Stimulated activated naive CD8-positive, alpha-beta T cell treated with anti-CD3 and anti-CD28 coated beads, Interleukin-15, Interleukin-2, amounts not matched to agents 100 U/mL and 50 U/mL, for 24 hours (primary cell): ENCODE data around the gene PALD1.

Experiments
- ATAC-seq: fragments of 150-1000 bp; cut with Tn5 transposase; one replicate; pipeline ENCODE4 v1.10.0; 2021
- DNase-seq: peaks from one replicate; pipeline ENCODE4 v3.0.0; 2021

The PALD1 gene

DNA sequence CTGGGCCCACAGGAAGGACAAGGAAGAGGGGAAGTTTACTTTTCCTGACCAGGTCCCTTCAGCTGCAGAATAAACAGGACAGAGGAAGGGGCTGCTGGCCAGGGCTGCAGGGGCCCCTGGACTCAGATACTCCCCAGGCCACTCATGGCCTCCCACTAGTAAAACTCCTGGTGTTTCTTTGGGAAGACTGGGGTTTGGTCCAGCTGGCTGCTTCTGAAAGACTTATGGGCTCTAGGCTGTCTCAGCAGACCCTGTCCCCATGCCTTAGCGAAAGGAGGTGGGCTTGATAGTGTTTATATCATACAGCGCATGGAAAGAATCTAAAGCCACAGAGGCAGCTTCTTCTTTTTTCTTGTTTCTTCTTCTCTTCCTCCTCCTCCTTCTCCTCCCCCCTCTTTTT is 56.4 kb downstream of the PALD1 start:
- ATAC-seq (no peak), DNase-seq (no peak)

DNA sequence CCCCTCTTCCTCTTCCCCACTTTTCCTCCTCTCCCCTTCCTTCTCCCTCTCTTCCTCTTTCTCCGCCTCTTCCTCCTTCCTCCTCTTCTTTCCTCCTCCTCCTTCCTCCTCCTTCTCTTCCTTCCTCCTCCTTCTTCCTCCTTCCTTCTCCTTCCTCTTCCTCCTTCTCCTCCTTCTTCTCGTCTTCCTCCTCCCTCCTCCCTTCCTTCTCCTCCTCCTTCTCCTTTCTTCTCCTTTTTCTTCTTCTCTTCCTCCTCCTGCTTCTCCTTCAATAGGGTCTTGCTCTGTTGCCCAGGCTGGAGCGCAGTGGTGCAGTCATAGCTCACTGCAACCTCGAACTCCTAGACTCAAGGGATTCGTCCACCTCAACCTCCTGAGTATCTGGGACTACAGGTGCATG is 56.9 kb downstream of the PALD1 start:
- DNase-seq (no peak), ATAC-seq (no peak)

- ATAC-seq (no peak), DNase-seq (no peak)
These were observed 57.8 kb downstream of the PALD1 start for GRCh38 chr10:70536196-70536861.

DNA sequence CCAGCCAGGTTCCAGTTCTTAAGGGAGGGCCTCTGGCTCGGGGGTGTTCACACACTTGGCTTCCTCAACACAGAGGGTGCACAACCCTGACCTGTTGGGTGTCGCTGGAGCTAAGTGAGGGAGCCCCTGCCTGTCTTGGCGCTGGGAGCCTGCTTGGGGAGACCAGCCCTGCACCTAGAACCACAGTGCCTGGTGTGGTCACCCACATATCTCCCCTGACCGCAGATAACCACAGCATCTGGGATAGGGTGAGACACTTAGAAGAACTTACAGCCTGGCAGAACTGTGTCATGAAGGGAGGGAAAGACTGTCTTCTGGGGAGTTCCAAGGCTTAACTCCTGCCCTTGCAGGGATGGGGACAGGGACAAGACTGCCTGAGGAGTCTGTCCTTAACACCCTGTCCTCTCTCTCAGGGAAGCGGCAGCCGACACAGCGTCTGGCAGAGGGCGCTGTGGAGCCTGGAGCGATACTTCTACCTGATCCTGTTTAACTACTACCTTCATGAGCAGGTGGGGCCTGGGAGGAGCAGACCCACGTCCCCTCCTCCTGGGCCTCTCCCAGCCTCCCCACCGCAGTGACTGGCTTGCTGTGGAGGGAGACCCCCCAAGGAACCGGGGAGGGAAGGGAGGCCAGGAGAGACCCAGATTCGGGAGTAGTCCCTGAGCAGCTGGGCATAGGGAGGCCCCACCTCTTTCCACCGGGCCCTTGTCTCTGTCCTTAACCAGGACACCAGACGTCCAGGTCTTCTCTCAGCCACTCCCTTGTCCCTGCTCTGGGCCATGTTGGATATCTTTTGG is 59.0 kb downstream of the PALD1 start:
- DNase-seq, result peak; percentile 41
- ATAC-seq, result peak; percentile 8

GRCh38 chr10:70538195-70538520 is 59.6 kb downstream of the PALD1 start:
- ATAC-seq, result no peak
- no peak for DNase-seq

GRCh38 chr10:70538731-70539338 is 60.3 kb downstream of the PALD1 start:
- DNase-seq, result no peak
- ATAC-seq, result no peak

DNA sequence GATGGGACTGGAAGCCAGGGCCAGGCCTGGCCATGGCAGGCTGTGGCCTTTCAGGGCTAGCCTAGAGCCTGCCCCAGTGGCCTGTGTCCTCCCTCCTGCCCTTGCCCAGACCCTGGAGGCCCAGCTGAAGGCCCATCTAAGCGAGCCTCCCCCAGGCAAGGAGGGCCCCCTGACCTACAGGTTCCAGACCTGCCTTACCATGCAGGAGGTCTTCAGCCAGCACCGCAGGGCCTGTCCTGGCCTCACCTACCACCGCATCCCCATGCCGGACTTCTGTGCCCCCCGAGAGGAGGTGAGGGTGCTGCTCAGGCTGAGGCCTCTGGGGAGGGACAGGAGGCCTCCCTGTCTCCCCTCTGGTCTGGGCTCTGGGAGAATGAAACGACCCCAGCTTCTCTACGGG is 60.9 kb downstream of the PALD1 start:
- ATAC-seq (peak; percentile 6), DNase-seq (no peak)

DNA sequence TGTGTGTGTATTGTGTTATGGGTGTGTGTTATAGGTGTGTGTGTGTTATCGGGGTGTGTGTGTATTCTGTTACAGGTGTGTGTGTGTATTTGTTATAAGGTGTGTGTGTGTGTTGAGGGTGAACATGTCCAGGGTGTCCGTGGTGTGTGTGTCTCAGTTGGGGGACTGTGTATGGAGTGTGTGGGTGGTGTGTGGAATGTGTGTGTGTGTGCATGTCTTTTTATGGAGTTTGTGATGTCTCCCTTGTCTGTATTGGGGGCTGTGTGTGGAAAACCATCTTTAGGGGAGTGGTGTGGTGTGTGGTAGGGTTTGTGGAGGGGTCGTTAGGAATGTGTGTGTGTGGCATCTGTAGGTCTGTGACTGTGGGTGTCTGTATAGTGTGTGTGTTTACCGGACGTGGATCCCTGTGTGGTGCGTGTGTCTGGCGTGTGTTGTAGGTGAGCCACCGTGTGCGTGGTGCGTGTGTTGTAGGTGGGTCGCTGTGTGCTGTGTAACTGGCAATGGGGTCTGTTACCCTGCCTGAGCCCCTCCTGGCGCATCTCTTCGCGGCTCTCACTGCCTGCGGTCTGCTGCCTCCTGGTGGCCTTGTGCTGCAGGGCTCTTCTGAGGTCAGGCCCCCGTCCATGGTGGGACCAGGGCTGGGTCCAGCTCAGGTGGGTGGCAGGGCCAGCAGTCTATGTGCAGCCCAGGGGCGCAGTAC is 61.7 kb downstream of the PALD1 start:
- ATAC-seq (no peak), DNase-seq (peak; percentile 46)

- no peak for ATAC-seq
- DNase-seq, result no peak
These were observed 62.3 kb downstream of the PALD1 start for GRCh38 chr10:70540789-70541360.

DNA sequence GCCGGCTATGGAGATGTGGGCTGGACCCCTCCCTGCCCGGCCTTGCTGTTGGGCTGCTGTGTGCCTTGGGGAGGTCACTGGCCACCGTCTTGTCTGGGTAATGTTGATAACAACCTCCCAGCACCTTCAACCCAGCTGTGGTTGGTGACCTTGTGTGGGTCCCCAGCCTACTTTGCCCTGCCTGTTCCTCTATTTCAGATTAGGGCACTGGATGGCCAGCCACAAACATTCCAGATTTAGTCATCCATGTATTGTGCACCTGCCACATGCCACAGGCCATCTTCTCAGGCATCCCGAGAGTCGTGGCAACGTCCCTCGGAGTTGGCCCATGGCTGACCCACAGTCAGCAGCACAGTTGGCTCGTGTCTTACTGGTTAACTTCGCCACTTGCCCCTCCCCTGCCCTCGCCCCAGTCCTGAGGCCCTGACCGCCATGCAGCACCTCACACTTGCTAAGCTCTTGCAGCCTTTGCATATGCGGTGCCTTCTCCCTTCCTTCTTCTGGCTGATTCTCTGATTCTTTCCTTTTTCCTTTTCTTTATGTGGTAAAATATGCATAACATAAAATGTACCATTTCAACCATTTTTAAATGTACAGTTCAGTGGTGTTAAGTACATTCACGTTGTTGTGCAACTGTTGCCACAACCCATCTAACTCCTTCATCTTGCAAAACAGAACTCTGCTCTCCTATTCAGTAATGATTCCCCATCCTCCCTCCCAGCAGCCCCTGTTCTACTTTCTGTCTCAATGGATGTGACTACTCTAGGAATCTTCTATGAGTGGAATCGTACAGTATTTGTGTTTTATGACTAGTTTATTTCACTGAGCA is 63.4 kb downstream of the PALD1 start:
- ATAC-seq (no peak), DNase-seq (no peak)

- ATAC-seq, result no peak
- no peak for DNase-seq
These were observed 64.0 kb downstream of the PALD1 start for GRCh38 chr10:70542565-70542938.

- DNase-seq (no peak), ATAC-seq (no peak)
These were observed 65.3 kb downstream of the PALD1 start for GRCh38 chr10:70543911-70544310.

DNA sequence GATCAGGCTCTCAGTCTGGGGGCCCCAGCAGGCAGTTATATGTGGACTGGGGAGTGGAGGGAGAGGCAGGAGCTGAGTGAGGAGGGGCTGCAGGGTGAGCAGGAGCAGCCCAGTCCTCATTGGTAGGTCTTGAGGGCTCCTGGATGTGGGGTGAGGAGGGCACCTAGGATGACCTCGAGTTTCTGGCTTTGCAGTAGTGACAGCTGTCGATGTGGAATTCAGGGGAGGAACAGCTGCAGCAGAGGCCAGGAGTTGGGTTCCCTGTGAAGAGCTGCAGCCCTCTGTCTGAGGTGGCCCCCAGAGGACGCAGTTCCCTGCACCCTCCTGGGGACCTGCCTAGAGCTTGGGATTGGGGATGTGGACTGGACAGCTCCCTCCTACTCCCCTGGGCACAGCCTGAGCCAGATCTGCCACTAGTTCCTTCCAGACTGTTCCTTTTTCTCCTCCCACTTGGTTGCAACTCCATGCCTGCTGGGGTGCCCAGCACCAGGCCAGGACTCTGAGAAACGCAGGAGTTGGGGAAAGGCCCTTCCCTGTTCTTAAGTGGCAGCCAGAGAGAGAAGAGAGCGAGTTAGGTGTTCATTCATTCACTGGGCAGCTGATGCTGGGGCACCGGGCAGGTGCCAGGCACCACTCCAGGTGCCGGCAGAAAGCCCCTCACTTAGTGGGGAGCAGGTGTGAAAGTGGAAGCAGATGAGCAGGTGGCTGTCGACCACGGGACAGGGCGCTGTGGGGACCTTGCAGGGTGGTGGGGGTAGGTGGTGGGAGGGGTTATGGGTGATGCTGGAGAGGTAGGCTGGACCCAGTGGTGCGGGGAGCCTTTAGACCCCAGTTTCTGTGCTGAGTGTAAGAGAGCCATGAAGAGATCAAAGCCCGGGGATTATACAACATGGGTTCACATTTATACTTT is 66.1 kb downstream of the PALD1 start:
- no peak for ATAC-seq

DNA sequence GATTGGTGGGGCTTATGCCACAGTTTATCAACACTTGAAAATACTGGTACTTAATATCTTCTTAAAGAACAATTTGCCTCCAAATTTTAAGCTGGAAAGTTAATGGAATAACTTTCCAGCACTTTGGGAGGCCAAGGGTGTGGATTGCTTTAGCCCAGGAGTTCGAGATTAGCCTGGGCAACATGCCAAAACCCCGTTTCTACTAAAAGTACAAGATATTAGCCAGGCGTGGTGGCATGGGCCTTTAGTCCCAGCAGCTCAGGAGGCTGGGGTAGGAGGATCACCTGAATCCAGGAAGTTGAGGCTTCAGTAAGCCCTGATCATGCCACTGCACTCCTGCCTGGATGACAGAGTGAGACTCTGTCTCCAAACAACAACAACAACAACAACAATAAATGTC is 68.0 kb downstream of the PALD1 start:
- no peak for ATAC-seq
- DNase-seq, result no peak

More for the DNA sequence above, 66.1 kb downstream of the PALD1 start:
- DNase-seq, result no peak

DNA sequence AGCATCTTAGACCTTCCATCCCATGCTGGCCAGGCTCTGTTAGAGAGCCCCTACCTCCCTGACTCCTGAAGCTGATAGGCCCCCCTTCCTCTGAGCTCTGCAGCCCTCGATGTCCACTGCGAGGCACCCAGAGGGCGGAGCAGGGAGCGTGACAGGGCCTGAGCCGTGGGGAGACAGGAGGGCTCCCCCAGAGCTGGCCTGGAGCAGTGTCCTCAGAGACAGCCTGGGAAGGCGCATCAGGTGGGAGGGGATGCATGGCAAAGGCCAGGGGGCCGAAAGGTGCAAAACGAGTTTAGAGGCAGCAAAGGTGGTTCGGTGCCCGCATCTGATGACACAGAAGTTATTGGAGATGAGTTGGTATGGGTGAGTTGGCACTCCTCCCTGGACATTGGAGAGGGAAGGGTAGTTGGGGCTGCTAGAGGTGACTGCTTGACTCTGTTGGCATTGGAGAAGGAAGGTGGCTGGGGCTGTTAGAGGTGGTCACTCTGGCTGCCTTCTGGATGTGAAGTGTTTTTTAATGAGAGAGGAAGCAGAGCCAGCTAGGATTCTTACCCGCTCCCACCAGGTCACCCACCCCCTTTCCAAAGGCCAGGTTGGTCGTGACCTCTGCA is 70.9 kb downstream of the PALD1 start:
- ATAC-seq, result peak; percentile 6

GRCh38 chr10:70549962-70550458 is 71.4 kb downstream of the PALD1 start:
- peak; percentile 77 for DNase-seq
- peak; percentile 80 for ATAC-seq

More for the DNA sequence above, 70.9 kb downstream of the PALD1 start:
- no peak for DNase-seq

- no peak for DNase-seq
- ATAC-seq, result no peak
These were observed 71.9 kb downstream of the PALD1 start for GRCh38 chr10:70550459-70550858.

GRCh38 chr10:70551466-70551865 is 72.9 kb downstream of the PALD1 start:
- no peak for DNase-seq
- no peak for ATAC-seq

GRCh38 chr10:70551971-70552422 is 73.4 kb downstream of the PALD1 start:
- no peak for DNase-seq
- no peak for ATAC-seq

DNA sequence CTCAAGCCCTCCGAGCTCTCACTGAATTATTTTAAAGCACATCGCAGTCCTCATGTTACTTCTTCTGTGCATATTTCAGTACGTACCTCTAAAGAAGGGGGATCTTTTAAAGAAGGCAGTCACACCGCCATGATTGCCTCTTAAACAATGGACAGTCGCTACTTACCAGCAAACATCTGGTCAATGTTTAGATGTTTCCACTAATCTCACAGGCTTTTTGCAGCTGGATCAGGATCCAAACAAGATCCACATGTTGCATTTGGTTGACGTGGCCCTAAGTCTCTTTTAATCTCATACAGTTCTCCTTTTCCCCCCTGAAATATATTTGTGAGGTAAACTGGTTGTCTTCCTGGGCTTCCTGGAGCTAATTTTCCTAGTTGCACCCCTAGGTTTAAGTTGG is 74.0 kb downstream of the PALD1 start:
- DNase-seq (no peak), ATAC-seq (no peak)
